Activated naive CD4-positive, alpha-beta T cell treated with anti-CD3 and anti-CD28 coated beads, Interleukin-2, amount 50 U/mL, for 24 hours (primary cell): ENCODE data around the gene ECI2.
"Not testable (repeated sequence)": the region's sequence is repeated elsewhere in the genome, so short reads cannot be mapped to it uniquely, and the experiment has no call there.

Experiments
- H3K27ac Mint-ChIP-seq: one replicate; pipeline ENCODE4 v1.8.0; 2021; ENCODE audit warnings: mild to moderate bottlenecking, mixed read lengths
- H3K27me3 Mint-ChIP-seq: one replicate; pipeline ENCODE4 v1.8.0; 2021; ENCODE audit warnings: mixed read lengths
- H3K36me3 Mint-ChIP-seq: one replicate; pipeline ENCODE4 v1.8.0; 2021; ENCODE audit warnings: mixed read lengths
- H3K4me1 Mint-ChIP-seq: one replicate; pipeline ENCODE4 v1.8.0; 2021; ENCODE audit warnings: mixed read lengths
- H3K4me3 Mint-ChIP-seq: one replicate; pipeline ENCODE4 v1.8.0; 2021; ENCODE audit warnings: mild to moderate bottlenecking, mixed read lengths
- H3K9me3 Mint-ChIP-seq: one replicate; pipeline ENCODE4 v1.8.0; 2021; ENCODE audit warnings: mixed read lengths

Gene ECI2

GRCh38 chr6:4125933-4126864 lies 9.2 kb downstream of the ECI2 start:
- H3K4me1 Mint-ChIP-seq: no peaks in the 10 kb centered on the region
- H3K27me3 Mint-ChIP-seq: no peaks in the 10 kb centered on the region
- peaks cover 33% of the 10 kb centered on the region for H3K36me3 Mint-ChIP-seq
- peak overlapping the region; percentile 25 for H3K27ac Mint-ChIP-seq
- no peaks in the 10 kb centered on the region for H3K9me3 Mint-ChIP-seq
- no peak overlapping the region for H3K4me3 Mint-ChIP-seq

DNA sequence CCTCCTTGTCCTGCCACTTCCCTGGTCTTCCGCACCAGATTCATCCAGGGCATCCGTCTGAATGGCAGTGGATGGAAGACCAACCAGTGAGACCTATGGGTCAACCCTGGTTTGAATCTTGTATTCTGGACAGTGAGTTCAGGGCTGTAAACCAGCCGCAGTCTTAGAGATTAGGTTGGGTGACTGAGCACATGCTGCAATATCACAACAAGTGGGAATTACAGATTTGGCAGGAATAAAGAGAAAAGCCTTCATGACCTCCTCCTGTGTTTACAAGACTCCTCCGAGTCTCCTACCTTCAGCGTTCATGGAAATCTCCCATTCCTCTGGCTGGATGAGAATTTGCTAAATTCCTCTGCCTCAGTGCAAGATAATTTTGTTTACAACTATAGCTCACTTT lies 9.9 kb downstream of the ECI2 start:
- Mint-ChIP-seq H3K9me3 (no peaks in the 10 kb centered on the region), H3K27me3 (no peaks in the 10 kb centered on the region), H3K36me3 (peaks cover 36% of the 10 kb centered on the region), H3K27ac (no peak overlapping the region), H3K4me3 (no peak overlapping the region), H3K4me1 (no peaks in the 10 kb centered on the region)

DNA sequence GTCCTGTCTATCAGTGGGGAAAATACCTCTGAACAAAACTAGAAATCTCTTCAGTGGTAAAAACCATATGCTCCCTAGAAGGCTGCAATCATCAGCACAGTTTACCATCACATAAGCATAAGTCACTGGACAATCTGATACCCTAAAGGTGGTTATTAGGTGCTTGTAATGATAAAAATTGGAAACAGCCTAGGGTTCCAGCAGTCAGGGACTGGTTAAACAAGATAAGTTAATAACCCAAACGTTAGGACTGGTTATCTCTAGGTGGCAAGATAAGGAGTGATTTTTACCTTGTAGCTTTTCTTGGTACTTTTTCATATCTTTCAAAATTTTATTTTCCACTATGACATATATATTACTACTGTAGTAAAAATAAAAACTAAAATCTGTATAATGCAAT lies 11.0 kb downstream of the ECI2 start:
- H3K27me3 Mint-ChIP-seq: no peaks in the 10 kb centered on the region
- no peak overlapping the region for H3K27ac Mint-ChIP-seq
- no peak overlapping the region for H3K4me3 Mint-ChIP-seq
- H3K4me1 Mint-ChIP-seq: no peaks in the 10 kb centered on the region
- H3K9me3 Mint-ChIP-seq: no peaks in the 10 kb centered on the region
- H3K36me3 Mint-ChIP-seq: peaks cover 29% of the 10 kb centered on the region

DNA sequence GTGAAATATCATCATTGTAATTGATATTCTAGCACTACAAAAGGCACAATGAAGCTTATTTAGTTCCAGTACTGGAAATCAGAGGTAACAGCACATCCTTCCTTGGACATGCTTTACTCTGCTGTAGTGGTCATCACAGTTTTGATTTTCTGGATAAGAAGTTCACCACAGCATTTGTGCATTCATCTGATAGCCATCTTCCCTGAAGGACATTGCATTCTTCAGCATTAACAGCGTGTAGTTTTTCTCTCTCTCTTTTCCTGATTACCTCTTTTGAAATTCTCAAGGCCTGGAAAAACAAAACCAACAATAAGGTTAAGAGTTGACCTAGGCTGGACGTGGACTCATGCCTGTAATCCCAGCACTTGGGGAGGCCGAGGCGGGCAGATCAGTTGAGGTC lies 19.6 kb downstream of the ECI2 start:
- Mint-ChIP-seq H3K27ac (no peak overlapping the region), H3K27me3 (no peaks in the 10 kb centered on the region), H3K4me1 (no peaks in the 10 kb centered on the region), H3K4me3 (no peak overlapping the region), H3K9me3 (peaks cover 12% of the 10 kb centered on the region), H3K36me3 (peaks cover 33% of the 10 kb centered on the region)

- Mint-ChIP-seq H3K4me3 (no peak overlapping the region), H3K9me3 (peaks cover 12% of the 10 kb centered on the region), H3K27me3 (no peaks in the 10 kb centered on the region), H3K4me1 (no peaks in the 10 kb centered on the region), H3K27ac (no peak overlapping the region), H3K36me3 (peaks cover 30% of the 10 kb centered on the region)
Measured at GRCh38 chr6:4114123-4114522, 21.3 kb downstream of the ECI2 start.

DNA sequence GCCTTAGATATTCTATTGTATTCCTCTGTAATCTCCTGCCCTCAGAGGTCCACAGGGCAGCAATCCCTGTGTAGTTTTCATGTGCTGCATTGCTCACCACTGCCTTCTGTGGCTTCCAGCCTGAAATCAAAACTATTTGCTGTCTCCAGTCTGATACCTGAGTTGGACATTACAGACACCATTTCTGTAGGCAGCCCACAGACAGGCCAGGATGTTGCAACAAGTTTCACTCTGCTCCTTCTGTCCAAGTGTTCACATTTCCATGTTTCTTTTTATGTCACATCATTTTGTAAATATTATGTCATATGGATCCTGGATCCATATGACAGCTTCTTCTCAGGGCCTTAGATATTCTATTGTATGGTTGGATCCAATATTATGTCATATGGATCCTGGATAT lies 21.7 kb downstream of the ECI2 start:
- Mint-ChIP-seq H3K4me3 (no peak overlapping the region), H3K9me3 (peaks cover 12% of the 10 kb centered on the region), H3K36me3 (peaks cover 29% of the 10 kb centered on the region), H3K4me1 (no peaks in the 10 kb centered on the region), H3K27me3 (no peaks in the 10 kb centered on the region), H3K27ac (no peak overlapping the region)

DNA sequence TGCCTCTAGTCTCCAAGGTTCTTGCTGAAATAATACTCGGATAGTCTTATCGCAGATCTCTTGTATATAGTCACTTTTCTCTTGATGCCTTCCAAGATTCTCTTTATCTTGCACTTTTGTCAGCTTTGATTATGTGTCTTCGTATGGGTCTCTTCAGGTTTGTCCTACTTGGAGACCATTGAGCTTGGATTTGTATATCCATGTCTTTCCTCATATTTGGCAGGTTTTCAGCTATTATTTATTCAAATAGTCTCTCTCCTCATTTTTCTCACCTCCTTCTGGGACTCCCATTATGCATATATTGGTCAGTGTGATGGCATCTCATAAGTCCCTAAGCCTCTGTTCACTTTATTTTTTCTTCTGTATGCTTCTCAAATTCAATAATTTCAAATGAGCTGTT lies 23.0 kb downstream of the ECI2 start:
- no peak overlapping the region for H3K4me3 Mint-ChIP-seq
- no peaks in the 10 kb centered on the region for H3K27me3 Mint-ChIP-seq
- H3K4me1 Mint-ChIP-seq: no peaks in the 10 kb centered on the region
- peaks cover 24% of the 10 kb centered on the region for H3K36me3 Mint-ChIP-seq
- peaks cover 12% of the 10 kb centered on the region for H3K9me3 Mint-ChIP-seq
- no peak overlapping the region for H3K27ac Mint-ChIP-seq

DNA sequence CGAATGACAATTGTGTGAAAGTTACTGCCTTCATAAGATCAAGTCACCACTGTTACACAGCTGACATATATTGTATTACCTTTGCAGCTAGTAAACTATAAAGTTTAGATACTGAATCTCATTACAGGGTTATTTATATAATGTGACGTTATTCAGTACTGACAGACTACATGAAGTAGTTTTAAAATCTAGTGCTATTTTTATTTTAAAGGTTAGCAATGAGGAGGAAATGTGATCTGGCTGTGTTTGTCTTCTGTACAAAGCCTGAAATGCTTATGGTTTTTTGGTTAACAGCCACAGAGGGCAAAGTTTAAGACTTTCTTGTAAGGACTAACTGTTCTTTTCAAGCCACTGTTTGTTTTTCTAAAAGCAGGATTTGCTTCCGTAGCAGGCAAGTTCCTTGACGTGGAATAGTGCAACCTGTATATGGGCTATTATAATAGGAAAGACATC lies 26.0 kb downstream of the ECI2 start:
- H3K36me3 Mint-ChIP-seq, H3K4me1 Mint-ChIP-seq, H3K27ac Mint-ChIP-seq, H3K27me3 Mint-ChIP-seq, H3K4me3 Mint-ChIP-seq: not testable (repeated sequence)
- H3K9me3 Mint-ChIP-seq: peaks cover 12% of the 10 kb centered on the region

DNA sequence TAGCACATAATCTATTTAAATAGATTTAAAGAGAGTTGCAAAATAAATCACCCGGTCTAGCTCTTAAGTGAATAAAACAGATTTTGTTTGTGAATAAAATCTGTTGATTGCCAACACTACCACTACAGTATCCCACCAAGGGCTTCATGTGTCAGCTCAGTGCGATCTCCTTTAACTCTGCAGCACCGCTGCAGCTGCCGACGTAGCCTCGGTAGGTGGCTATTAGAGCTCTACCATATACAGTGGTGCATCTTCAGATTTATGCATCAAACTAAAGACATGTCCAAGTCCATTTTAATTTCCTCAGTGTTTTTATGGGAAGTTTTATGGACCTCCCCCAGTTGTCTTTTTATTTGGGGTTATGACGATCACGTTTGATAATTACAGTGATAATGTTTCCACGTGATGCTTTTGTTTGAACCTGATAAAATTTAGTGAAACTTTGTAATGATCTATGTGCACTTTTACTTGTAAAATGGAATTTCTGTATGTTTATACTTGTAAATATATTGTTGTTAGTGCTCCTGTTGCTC lies 26.7 kb downstream of the ECI2 start:
- H3K4me1 Mint-ChIP-seq: no peaks in the 10 kb centered on the region
- peaks cover 8% of the 10 kb centered on the region for H3K9me3 Mint-ChIP-seq
- H3K27ac Mint-ChIP-seq: no peak overlapping the region
- no peaks in the 10 kb centered on the region for H3K27me3 Mint-ChIP-seq
- H3K36me3 Mint-ChIP-seq: no peaks in the 10 kb centered on the region
- no peak overlapping the region for H3K4me3 Mint-ChIP-seq

GRCh38 chr6:4107873-4108272 lies 27.5 kb downstream of the ECI2 start:
- H3K4me3 Mint-ChIP-seq: no peak overlapping the region
- no peaks in the 10 kb centered on the region for H3K4me1 Mint-ChIP-seq
- H3K36me3 Mint-ChIP-seq: no peaks in the 10 kb centered on the region
- H3K27me3 Mint-ChIP-seq: no peaks in the 10 kb centered on the region
- no peak overlapping the region for H3K27ac Mint-ChIP-seq
- peaks cover 6% of the 10 kb centered on the region for H3K9me3 Mint-ChIP-seq

DNA sequence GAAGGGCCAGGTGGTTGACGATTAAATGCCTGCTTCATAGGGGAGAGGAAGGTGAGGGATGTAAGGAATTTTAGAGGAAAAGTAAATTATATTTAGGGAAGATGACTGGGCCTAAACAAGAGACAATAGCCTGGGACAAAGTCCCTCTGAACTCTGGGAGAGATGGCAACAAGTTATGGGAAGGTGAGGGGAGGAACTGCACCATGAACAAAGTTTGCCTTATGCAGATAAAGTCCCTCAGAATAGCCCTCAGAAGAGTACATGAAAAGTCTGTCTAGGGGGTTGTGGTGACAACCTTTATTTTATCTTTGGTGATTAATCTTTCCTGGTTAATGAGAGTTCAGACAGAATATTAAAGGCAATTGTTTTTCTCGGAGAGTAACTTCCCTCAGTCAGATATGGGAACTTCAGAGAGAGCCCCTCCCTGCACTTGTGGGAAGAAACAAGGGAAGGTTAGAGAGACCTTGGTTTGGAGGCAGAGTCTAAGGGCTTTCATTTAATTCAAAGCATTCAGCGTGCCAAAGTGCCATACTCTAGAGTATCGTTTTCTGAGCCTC lies 29.3 kb downstream of the ECI2 start:
- Mint-ChIP-seq H3K9me3 (no peaks in the 10 kb centered on the region), H3K36me3 (no peaks in the 10 kb centered on the region), H3K27me3 (no peaks in the 10 kb centered on the region), H3K27ac (no peak overlapping the region), H3K4me1 (no peaks in the 10 kb centered on the region), H3K4me3 (no peak overlapping the region)

- no peaks in the 10 kb centered on the region for H3K9me3 Mint-ChIP-seq
- H3K4me1 Mint-ChIP-seq: no peaks in the 10 kb centered on the region
- H3K4me3 Mint-ChIP-seq: no peak overlapping the region
- no peaks in the 10 kb centered on the region for H3K27me3 Mint-ChIP-seq
- no peaks in the 10 kb centered on the region for H3K36me3 Mint-ChIP-seq
- H3K27ac Mint-ChIP-seq: no peak overlapping the region
Measured at GRCh38 chr6:4103929-4104328, 31.4 kb downstream of the ECI2 start.

DNA sequence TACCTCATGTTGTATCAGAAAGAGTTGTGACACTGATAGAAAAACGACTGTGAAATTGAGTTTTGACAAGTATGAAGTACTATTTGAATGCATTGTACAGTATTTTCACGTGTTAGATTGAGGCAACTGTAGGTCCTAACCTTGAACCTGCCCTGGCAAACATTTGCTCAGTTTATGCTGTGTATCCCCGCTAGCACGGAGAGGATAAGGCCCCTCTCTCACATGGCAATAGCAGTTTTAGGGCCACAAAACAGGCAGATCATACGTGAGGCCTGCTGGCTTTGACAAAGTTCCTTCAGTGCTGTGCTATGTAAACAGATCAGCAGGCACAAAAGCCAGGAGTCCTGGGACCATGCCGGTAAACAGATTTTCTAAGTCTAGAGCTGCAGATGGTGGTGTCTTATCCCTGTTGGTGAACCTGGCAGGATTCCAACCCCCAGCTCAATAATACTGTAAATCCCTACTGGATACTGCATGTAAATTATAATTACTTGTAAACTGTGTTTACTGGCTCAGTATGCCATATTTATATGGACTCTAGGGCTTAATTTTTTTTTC lies 32.6 kb downstream of the ECI2 start:
- Mint-ChIP-seq H3K27ac (no peak overlapping the region), H3K4me3 (no peak overlapping the region), H3K9me3 (no peaks in the 10 kb centered on the region), H3K36me3 (no peaks in the 10 kb centered on the region), H3K27me3 (no peaks in the 10 kb centered on the region), H3K4me1 (no peaks in the 10 kb centered on the region)

DNA sequence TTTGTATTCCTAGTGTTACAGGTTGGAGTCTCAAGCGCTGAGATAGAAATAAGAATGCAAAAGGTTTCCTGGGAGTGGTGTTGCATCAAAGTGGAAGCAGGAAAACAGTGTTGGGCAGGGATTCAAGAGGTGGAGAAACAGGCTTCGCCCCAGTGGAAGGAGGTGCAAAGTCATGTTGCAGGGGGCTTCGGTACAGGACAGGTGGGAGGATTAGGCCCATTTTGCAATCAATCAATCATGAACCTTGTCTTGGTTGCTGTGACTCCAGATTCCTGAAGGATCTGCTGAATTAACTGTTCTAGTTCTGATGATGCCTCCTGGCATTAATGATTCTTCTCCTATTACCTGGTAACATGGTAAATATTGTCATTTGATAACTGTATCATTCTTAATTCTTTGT lies 34.1 kb downstream of the ECI2 start:
- H3K4me1 Mint-ChIP-seq: no peaks in the 10 kb centered on the region
- no peak overlapping the region for H3K4me3 Mint-ChIP-seq
- no peaks in the 10 kb centered on the region for H3K9me3 Mint-ChIP-seq
- no peaks in the 10 kb centered on the region for H3K36me3 Mint-ChIP-seq
- no peak overlapping the region for H3K27ac Mint-ChIP-seq
- no peaks in the 10 kb centered on the region for H3K27me3 Mint-ChIP-seq

GRCh38 chr6:4100655-4101054 lies 34.7 kb downstream of the ECI2 start:
- Mint-ChIP-seq H3K9me3 (no peaks in the 10 kb centered on the region), H3K36me3 (no peaks in the 10 kb centered on the region), H3K4me1 (no peaks in the 10 kb centered on the region), H3K27me3 (no peaks in the 10 kb centered on the region), H3K4me3 (no peak overlapping the region), H3K27ac (no peak overlapping the region)

GRCh38 chr6:4093288-4093687 lies 42.1 kb downstream of the ECI2 start:
- Mint-ChIP-seq H3K27me3 (no peaks in the 10 kb centered on the region), H3K27ac (no peak overlapping the region), H3K36me3 (no peaks in the 10 kb centered on the region), H3K4me1 (no peaks in the 10 kb centered on the region), H3K4me3 (no peak overlapping the region), H3K9me3 (no peaks in the 10 kb centered on the region)
